Measurements from ENCODE around the gene HJURP.

The HJURP gene

GRCh38 chr2:233835230-233836186 is 18.8 kb downstream of the HJURP start:
- no peak for TF ChIP-seq CTCF (conservative IDR thresholded peaks at IDR 0.05)
- TF ChIP-seq ZFX (IDR thresholded peaks at IDR 0.05): no peak
- H3K27ac ChIP-seq: no peak overlapping the region

DNA sequence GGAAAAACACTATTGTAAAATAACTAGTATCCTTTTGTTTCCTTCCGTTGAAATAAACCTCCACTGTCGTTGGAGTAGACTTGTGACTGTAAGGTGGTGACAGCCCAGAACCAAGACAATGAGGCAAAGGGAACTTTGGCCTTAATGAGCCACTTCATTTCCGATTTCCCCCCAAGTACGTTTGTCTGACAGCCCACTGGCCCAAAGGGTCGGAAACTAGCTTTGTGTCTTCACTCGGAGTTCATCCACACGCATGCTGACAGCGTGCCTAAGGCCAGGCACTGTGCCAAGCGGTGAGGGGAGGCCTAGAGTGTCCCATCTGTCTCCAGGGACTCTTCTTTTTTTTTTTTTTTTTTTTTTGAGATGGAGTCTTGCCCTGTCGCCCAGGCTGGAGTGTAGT is 21.0 kb downstream of the HJURP start:
- peak overlapping the region; percentile 10; the same call in 1 of the 2 replicates for H3K27ac ChIP-seq
- TF ChIP-seq ZFX (IDR thresholded peaks at IDR 0.05): no peak
- TF ChIP-seq CTCF (conservative IDR thresholded peaks at IDR 0.05): no peak

- H3K27ac ChIP-seq: 0 out of 2 replicates have a peak overlapping the region, but pooled peaks have one; percentile 10
Measured at GRCh38 chr2:233832869-233833311, 21.4 kb downstream of the HJURP start.

DNA sequence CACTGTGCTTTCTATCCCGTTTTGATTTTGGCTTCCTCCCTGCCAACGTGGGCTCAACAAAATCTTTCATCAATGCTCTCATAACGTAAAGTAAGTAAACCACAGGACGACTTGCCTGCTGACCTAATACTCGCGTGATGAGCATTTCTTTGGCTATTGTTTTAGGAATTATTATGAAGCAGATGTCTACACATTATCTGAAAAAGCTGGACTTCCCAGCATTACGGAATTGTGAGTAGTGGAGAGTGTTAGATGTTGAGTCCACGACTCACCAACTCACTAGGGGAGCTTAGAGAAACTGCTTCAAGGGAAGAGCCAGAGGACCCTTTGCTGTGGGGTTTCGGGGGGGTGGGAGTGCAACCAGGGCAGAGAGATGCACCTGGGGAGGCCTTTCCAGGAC is 21.9 kb downstream of the HJURP start:
- 0 out of 2 replicates have a peak overlapping the region, but pooled peaks have one; percentile 10 for H3K27ac ChIP-seq
- TF ChIP-seq ZFX (IDR thresholded peaks at IDR 0.05) (no peak), CTCF (conservative IDR thresholded peaks at IDR 0.05) (no peak)

More at GRCh38 chr2:233832869-233833311, 21.4 kb downstream of the HJURP start:
- TF ChIP-seq CTCF (conservative IDR thresholded peaks at IDR 0.05): no peak
- TF ChIP-seq ZFX (IDR thresholded peaks at IDR 0.05): no peak

DNA sequence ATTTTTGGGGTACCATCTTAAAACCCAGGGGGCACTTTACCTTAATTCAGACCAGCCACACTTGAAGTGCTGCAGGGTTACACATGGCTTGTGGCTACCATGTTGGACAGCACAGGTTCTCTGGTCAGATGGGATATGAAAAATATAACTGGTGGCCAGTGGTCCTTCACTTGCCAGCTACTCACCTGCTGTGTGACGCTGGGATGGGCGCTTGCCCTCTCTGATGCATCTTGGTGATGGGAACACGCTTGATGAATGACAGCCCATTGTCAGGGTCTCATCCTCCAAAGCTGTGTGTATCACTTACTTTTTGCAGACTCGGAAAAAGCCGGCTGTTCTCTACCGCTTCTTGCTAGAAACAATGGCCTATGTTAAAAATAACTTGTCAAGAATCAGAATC is 22.5 kb downstream of the HJURP start:
- TF ChIP-seq CTCF (conservative IDR thresholded peaks at IDR 0.05) (no peak), ZFX (IDR thresholded peaks at IDR 0.05) (no peak)

DNA sequence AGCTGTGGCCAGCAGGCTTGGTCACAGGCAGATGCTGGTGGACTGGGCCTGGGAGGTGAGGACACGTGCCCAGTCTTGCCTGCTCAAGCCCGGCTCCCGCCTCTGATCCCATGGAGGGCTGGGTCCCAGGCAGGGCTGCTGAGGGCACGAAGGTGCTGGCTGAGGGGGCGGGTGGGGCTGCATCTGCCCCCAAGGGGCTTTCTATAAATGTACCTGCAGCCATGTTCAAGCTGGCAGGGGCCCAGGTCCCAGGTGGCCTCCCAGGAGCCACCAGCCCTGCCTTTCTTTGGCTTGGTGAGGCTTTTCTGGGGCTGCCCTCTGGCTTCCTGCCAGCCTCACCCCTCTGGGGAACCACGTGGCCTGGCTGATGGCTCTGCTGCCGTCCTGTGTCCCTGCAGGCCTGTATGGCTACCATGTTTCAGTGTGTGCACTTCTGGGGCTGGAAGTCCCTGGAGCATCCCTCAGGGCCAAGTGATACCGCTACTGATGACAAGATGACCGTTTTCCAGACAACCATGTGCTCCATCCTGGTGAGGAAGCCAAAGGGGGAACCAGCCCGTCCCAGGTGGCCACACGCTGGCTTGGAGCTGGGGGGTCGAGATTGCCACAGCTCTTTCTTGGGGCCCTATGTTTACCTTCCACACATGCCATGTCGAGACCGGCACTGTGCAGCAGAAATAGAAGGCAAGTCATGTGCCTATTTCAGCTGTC is 23.2 kb downstream of the HJURP start:
- no peak for TF ChIP-seq ZFX (IDR thresholded peaks at IDR 0.05)

More for the DNA sequence above, 22.5 kb downstream of the HJURP start:
- H3K27ac ChIP-seq: no peak overlapping the region

GRCh38 chr2:233830111-233830802 is 24.1 kb downstream of the HJURP start:
- no peak for TF ChIP-seq ZFX (IDR thresholded peaks at IDR 0.05)
- TF ChIP-seq CTCF (conservative IDR thresholded peaks at IDR 0.05): no peak
- H3K27ac ChIP-seq: no peak overlapping the region

More for the DNA sequence above, 23.2 kb downstream of the HJURP start:
- H3K27ac ChIP-seq: no peak overlapping the region
